ENCODE results near the gene RFTN1. TPM values are rescaled to one million over a fixed set of nuclear protein-coding genes. Genes with fewer than 3 reads are reported as not detected.

The RFTN1 gene
- total RNA-seq, 1 donor from 2014 or later, result 34.7 TPM

- H3K4me3 ChIP-seq (ENCODE audit: low read depth, low read length), result no peak overlapping the region
- no peak for DNase-seq (ENCODE audit: low read depth)
- no peak for TF ChIP-seq CTCF (conservative IDR thresholded peaks at IDR 0.05; ENCODE audit: low read depth, low read length)
These were observed 25.0 kb upstream of the RFTN1 start for GRCh38 chr3:16538507-16538906.

GRCh38 chr3:16536996-16537395 is 23.5 kb upstream of the RFTN1 start:
- no peak for TF ChIP-seq CTCF (conservative IDR thresholded peaks at IDR 0.05; ENCODE audit: low read depth, low read length)

GRCh38 chr3:16536344-16536663 is 22.8 kb upstream of the RFTN1 start:
- no peak for DNase-seq (ENCODE audit: low read depth)
- no peak overlapping the region for H3K4me3 ChIP-seq (ENCODE audit: low read depth, low read length)
- TF ChIP-seq CTCF (conservative IDR thresholded peaks at IDR 0.05; ENCODE audit: low read depth, low read length), result no peak

More at GRCh38 chr3:16536996-16537395, 23.5 kb upstream of the RFTN1 start:
- H3K4me3 ChIP-seq (ENCODE audit: low read depth, low read length), result no peak overlapping the region
- no peak for DNase-seq (ENCODE audit: low read depth)

GRCh38 chr3:16534640-16535262 is 21.3 kb upstream of the RFTN1 start:
- TF ChIP-seq CTCF (conservative IDR thresholded peaks at IDR 0.05; ENCODE audit: low read depth, low read length), result no peak
- no peak overlapping the region for H3K4me3 ChIP-seq (ENCODE audit: low read depth, low read length)
- no peak for DNase-seq (ENCODE audit: low read depth)

- no peak for TF ChIP-seq CTCF (conservative IDR thresholded peaks at IDR 0.05; ENCODE audit: low read depth, low read length)
- no peak for DNase-seq (ENCODE audit: low read depth)
- no peak overlapping the region for H3K4me3 ChIP-seq (ENCODE audit: low read depth, low read length)
These were observed 20.6 kb upstream of the RFTN1 start for GRCh38 chr3:16533928-16534574.

GRCh38 chr3:16529264-16529663 is 15.8 kb upstream of the RFTN1 start:
- no peak for TF ChIP-seq CTCF (conservative IDR thresholded peaks at IDR 0.05; ENCODE audit: low read depth, low read length)
- no peak overlapping the region for H3K4me3 ChIP-seq (ENCODE audit: low read depth, low read length)
- no peak for DNase-seq (ENCODE audit: low read depth)

GRCh38 chr3:16528581-16528993 is 15.1 kb upstream of the RFTN1 start:
- TF ChIP-seq CTCF (conservative IDR thresholded peaks at IDR 0.05; ENCODE audit: low read depth, low read length), result no peak
- DNase-seq (ENCODE audit: low read depth), result no peak
- no peak overlapping the region for H3K4me3 ChIP-seq (ENCODE audit: low read depth, low read length)

Measured in epithelial cell of proximal tubule (primary cell).